SK-N-SH (cell line): ENCODE measurements around the gene FAM200C. TPM values are rescaled to one million over a fixed set of nuclear protein-coding genes. Genes with fewer than 3 reads are reported as not detected.

Experiments
- CTCF ChIA-PET: fragments of 300-600, 350-600 bp; formaldehyde crosslinking; extraction: SDS; loops from one replicate; lab custom pipeline; 2021; lab: Yijun Ruan, JAX
- POLR2A ChIA-PET: fragments of 350-600 bp; sonication (Branson Sonifier 250); formaldehyde crosslinking; extraction: SDS; loops from one replicate; lab custom pipeline; 2020; ENCODE audit warnings: antibody characterized with exemption, inconsistent platforms; lab: Yijun Ruan, JAX
- DNase-seq: peaks from one replicate; pipeline ENCODE4 v3.0.0; 2012
- H2AFZ ChIP-seq: fragments of 200-600 bp; sonication (generic); 2 replicates; pipeline ENCODE4 v1.8.1; 2016; ENCODE audit warnings: antibody characterized with exemption, mild to moderate bottlenecking, low read depth
- H3F3A ChIP-seq: fragments of 200-600 bp; sonication (generic); replicated peaks from 2 replicates; pipeline ENCODE3; 2016; ENCODE audit warnings: antibody characterized with exemption, mild to moderate bottlenecking; ENCODE audit not compliant: insufficient read depth
- H3K27ac ChIP-seq, 2 experiments: fragments of 200-500 bp in 1 of 2; fragments of 200-600 bp in 1 of 2; sonication (Bioruptor generic) in 1 of 2; sonication (generic), shearing (Covaris generic) in 1 of 2; 2 replicates each; pipeline versions ENCODE4 v1.5.1 to v1.6.1; 2014 to 2016; ENCODE audit warnings: low read depth in 2 of 2, inconsistent platforms in 1 of 2, low read length in 1 of 2, mild to moderate bottlenecking in 1 of 2, mixed read lengths in 1 of 2
- H3K27me3 ChIP-seq: fragments of 200-600 bp; sonication (generic), shearing (Covaris generic); 2 replicates; pipeline ENCODE4 v1.6.1; 2016; ENCODE audit warnings: mixed run types; ENCODE audit not compliant: insufficient read depth
- H3K36me3 ChIP-seq, 2 experiments: fragments of 200-500 bp in 1 of 2; fragments of 200-600 bp in 1 of 2; sonication (Bioruptor generic) in 1 of 2; sonication (generic) in 1 of 2; replicated peaks in 1 of 2; 2 replicates each; pipeline versions ENCODE3 to v1.5.1; 2014 to 2016; ENCODE audit warnings: low read length in 1 of 2, mild to moderate bottlenecking in 1 of 2; ENCODE audit not compliant: insufficient read depth in 2 of 2, control insufficient read depth in 1 of 2
- H3K4me1 ChIP-seq, 2 experiments: fragments of 200-500 bp in 1 of 2; fragments of 200-600 bp in 1 of 2; sonication (Bioruptor generic) in 1 of 2; sonication (generic), shearing (Covaris generic) in 1 of 2; 2 replicates each; pipeline versions ENCODE4 v1.5.1 to v1.6.1; 2014 to 2016; ENCODE audit warnings: low read depth in 1 of 2, low read length in 1 of 2, mixed run types in 1 of 2; ENCODE audit not compliant: insufficient read depth in 2 of 2, control insufficient read depth in 1 of 2
- H3K4me2 ChIP-seq: fragments of 200-600 bp; sonication (generic), shearing (Covaris generic); 2 replicates; pipeline ENCODE4 v1.6.1; 2017; ENCODE audit warnings: mixed run types
- H3K4me3 ChIP-seq, 2 experiments: fragments of 200-500 bp in 1 of 2; fragments of 200-600 bp in 1 of 2; sonication (Bioruptor generic) in 1 of 2; sonication (generic), shearing (Covaris generic) in 1 of 2; 2 replicates each; pipeline versions ENCODE4 v1.5.1 to v1.8.1; 2014 to 2016; ENCODE audit warnings: low read depth in 2 of 2, inconsistent platforms in 1 of 2, low read length in 1 of 2, mild to moderate bottlenecking in 1 of 2, mixed read lengths in 1 of 2, moderate library complexity in 1 of 2
- H3K79me2 ChIP-seq: fragments of 200-600 bp; sonication (generic); 2 replicates; pipeline ENCODE4 v1.8.1; 2017; ENCODE audit warnings: mild to moderate bottlenecking; ENCODE audit not compliant: insufficient read depth
- H3K9ac ChIP-seq: fragments of 200-600 bp; sonication (generic); 2 replicates; pipeline ENCODE4 v1.6.1; 2017; ENCODE audit warnings: mixed run types
- H3K9me2 ChIP-seq: fragments of 200-600 bp; sonication (generic); 2 replicates; pipeline ENCODE4 v1.6.1; 2017; ENCODE audit warnings: mixed run types
- H3K9me3 ChIP-seq: fragments of 200-600 bp; sonication (generic); 2 replicates; pipeline ENCODE4 v1.6.1; 2017; ENCODE audit warnings: mixed run types, mild to moderate bottlenecking, moderate library complexity
- H4K20me1 ChIP-seq: fragments of 200-600 bp; sonication (generic); 2 replicates; pipeline ENCODE4 v1.6.1; 2017; ENCODE audit warnings: mild to moderate bottlenecking, mixed run types; ENCODE audit not compliant: insufficient read depth
- CHD2 ChIP-seq: fragments of 150-350 bp; IDR thresholded peaks from 2 replicates; pipeline ENCODE4 v1.6.1; 2018; ENCODE audit warnings: low read length; ENCODE audit not compliant: partially characterized antibody
- ELF1 ChIP-seq: IDR thresholded peaks from 2 replicates; pipeline ENCODE4 v1.4.0; 2012
- EP300 ChIP-seq, 2 experiments: IDR thresholded peaks; 2 replicates each; pipeline versions ENCODE4 v1.4.0 to v1.6.1; 2012; ENCODE audit warnings: borderline replicate concordance in 1 of 2, low read depth in 1 of 2, low read length in 1 of 2
- EZH2phosphoT487 ChIP-seq: fragments of 200-600 bp; sonication (generic); IDR thresholded peaks from 2 replicates; pipeline ENCODE4 v1.6.1; 2017; ENCODE audit warnings: low read depth, mixed run types, mild to moderate bottlenecking, antibody characterized with exemption, moderate library complexity, borderline replicate concordance
- FOXJ3 ChIP-seq: sonication (generic); formaldehyde crosslinking; IDR thresholded peaks from 2 replicates; pipeline ENCODE4 v1.5.1; 2020; ENCODE audit warnings: mild to moderate bottlenecking, missing genetic modification reagents
- FOXM1 ChIP-seq: IDR thresholded peaks from 2 replicates; pipeline ENCODE4 v1.4.0; 2012; ENCODE audit warnings: low read depth, mild to moderate bottlenecking
- IRF3 ChIP-seq: fragments of 150-350 bp; IDR thresholded peaks from 2 replicates; pipeline ENCODE4 v1.6.1; 2016; ENCODE audit warnings: mild to moderate bottlenecking, low read depth, low read length
- MAX ChIP-seq: IDR thresholded peaks from 2 replicates; pipeline ENCODE4 v1.4.0; 2012; ENCODE audit warnings: low read depth
- MEF2A ChIP-seq: IDR thresholded peaks from 2 replicates; pipeline ENCODE4 v1.4.0; 2012; ENCODE audit warnings: low read depth, borderline replicate concordance
- MXI1 ChIP-seq: IDR thresholded peaks from 2 replicates; pipeline ENCODE4 v1.6.1; 2012; ENCODE audit warnings: mild to moderate bottlenecking, low read depth, low read length, improper control_type of control experiment
- NRF1 ChIP-seq: IDR thresholded peaks from 2 replicates; pipeline ENCODE4 v1.6.1; 2012; ENCODE audit warnings: low read depth, mild to moderate bottlenecking, low read length
- POLR2AphosphoS5 ChIP-seq: IDR thresholded peaks from 2 replicates; pipeline ENCODE4 v1.6.1; 2012; ENCODE audit warnings: low read depth, low read length
- RCOR1 ChIP-seq: fragments of 150-350 bp; IDR thresholded peaks from 2 replicates; pipeline ENCODE4 v1.6.1; 2017; ENCODE audit warnings: antibody characterized with exemption, low read length
- RXRA ChIP-seq: IDR thresholded peaks from 2 replicates; pipeline ENCODE4 v1.4.0; 2012; ENCODE audit warnings: low read depth, mild to moderate bottlenecking, borderline replicate concordance
- SMC3 ChIP-seq: IDR thresholded peaks from 2 replicates; pipeline ENCODE4 v1.6.1; 2012; ENCODE audit warnings: low read depth, low read length, improper control_type of control experiment
- TAF1 ChIP-seq: IDR thresholded peaks from 2 replicates; pipeline ENCODE4 v1.6.1; 2012; ENCODE audit warnings: low read depth, mild to moderate bottlenecking, low read length, moderate library complexity, borderline replicate concordance
- TCF12 ChIP-seq: IDR thresholded peaks from 2 replicates; pipeline ENCODE4 v1.4.0; 2012
- polyA plus RNA-seq, 3 experiments: library from polyadenylated mRNA; depleted of rRNA; stranded (reverse); fragments of >200 nt; gene quantifications; 2 replicates each; pipeline ENCODE4 v1.2.3, GENCODE V29; 2012
- TF ChIP-seq, protein P1 (sequence below): IDR thresholded peaks from 2 replicates; pipeline ENCODE4 v1.4.0; 2012; ENCODE audit warnings: low read depth, borderline replicate concordance
- TF ChIP-seq, protein P2 (sequence below): IDR thresholded peaks from 2 replicates; pipeline ENCODE4 v1.6.1; 2012; ENCODE audit warnings: mild to moderate bottlenecking, low read depth, low read length, moderate library complexity

FAM200C gene
- polyA plus RNA-seq, 1 of the 3 experiments (the other 2 are of a cell fraction) = 1.5 TPM

GRCh38 chr5:160385496-160385895, 14.4 kb downstream of the FAM200C start:
- TF ChIP-seq ELF1 (no peak), MEF2A (no peak), RXRA (no peak), RCOR1 (no peak), IRF3 (no peak), EP300 (IDR thresholded peaks at IDR 0.05; ENCODE audit: borderline replicate concordance in 1 of 2, low read depth in 1 of 2, low read length in 1 of 2) (no peak), MXI1 (no peak), EZH2phosphoT487 (no peak), TCF12 (no peak), SMC3 (no peak), POLR2AphosphoS5 (no peak), CHD2 (no peak), FOXM1 (no peak), FOXJ3 (CRISPR knock-in tag) (no peak), MAX (no peak), TAF1 (no peak), NRF1 (no peak)
- TF ChIP-seq, protein P1, sequence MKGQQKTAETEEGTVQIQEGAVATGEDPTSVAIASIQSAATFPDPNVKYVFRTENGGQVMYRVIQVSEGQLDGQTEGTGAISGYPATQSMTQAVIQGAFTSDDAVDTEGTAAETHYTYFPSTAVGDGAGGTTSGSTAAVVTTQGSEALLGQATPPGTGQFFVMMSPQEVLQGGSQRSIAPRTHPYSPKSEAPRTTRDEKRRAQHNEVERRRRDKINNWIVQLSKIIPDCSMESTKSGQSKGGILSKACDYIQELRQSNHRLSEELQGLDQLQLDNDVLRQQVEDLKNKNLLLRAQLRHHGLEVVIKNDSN = no peak
- TF ChIP-seq, protein P2, sequence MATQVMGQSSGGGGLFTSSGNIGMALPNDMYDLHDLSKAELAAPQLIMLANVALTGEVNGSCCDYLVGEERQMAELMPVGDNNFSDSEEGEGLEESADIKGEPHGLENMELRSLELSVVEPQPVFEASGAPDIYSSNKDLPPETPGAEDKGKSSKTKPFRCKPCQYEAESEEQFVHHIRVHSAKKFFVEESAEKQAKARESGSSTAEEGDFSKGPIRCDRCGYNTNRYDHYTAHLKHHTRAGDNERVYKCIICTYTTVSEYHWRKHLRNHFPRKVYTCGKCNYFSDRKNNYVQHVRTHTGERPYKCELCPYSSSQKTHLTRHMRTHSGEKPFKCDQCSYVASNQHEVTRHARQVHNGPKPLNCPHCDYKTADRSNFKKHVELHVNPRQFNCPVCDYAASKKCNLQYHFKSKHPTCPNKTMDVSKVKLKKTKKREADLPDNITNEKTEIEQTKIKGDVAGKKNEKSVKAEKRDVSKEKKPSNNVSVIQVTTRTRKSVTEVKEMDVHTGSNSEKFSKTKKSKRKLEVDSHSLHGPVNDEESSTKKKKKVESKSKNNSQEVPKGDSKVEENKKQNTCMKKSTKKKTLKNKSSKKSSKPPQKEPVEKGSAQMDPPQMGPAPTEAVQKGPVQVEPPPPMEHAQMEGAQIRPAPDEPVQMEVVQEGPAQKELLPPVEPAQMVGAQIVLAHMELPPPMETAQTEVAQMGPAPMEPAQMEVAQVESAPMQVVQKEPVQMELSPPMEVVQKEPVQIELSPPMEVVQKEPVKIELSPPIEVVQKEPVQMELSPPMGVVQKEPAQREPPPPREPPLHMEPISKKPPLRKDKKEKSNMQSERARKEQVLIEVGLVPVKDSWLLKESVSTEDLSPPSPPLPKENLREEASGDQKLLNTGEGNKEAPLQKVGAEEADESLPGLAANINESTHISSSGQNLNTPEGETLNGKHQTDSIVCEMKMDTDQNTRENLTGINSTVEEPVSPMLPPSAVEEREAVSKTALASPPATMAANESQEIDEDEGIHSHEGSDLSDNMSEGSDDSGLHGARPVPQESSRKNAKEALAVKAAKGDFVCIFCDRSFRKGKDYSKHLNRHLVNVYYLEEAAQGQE = no peak
- POLR2A ChIA-PET = no interaction called here

More at GRCh38 chr5:160385496-160385895, 14.4 kb downstream of the FAM200C start:
- Histone ChIP-seq H3K79me2 (peaks cover 13% of the 10 kb centered on the region; the same call in 1 of the 2 replicates), H3K27ac (no peak overlapping the region), H3F3A (no peaks in the 10 kb centered on the region), H3K27me3 (no peaks in the 10 kb centered on the region), H2AFZ (no peak overlapping the region), H3K4me1 (no peaks in the 10 kb centered on the region), H3K4me3 (no peak overlapping the region), H4K20me1 (no peaks in the 10 kb centered on the region), H3K9ac (no peak overlapping the region), H3K9me2 (no peaks in the 10 kb centered on the region), H3K4me2 (no peak overlapping the region), H3K9me3 (peaks cover 12% of the 10 kb centered on the region; the same call in 1 of the 2 replicates), H3K36me3 (peaks cover 0 to 23% of the 10 kb centered on the region in 2 experiments)
- CTCF ChIA-PET = interaction anchor here (0.8 kb wide), 1 partner anchor 40 kb away, joined by 3 read pairs; no protein-coding TSS in a partner anchor
- no peak for DNase-seq
